GM20000 (cell line): ENCODE results near the gene CD68.

Source experiments
- DNase-seq: peaks from one replicate; pipeline ENCODE4 v3.0.0; 2012; ENCODE audit warnings: low spot score
- TF ChIP-seq, protein P1 (sequence below): IDR thresholded peaks from 2 replicates; pipeline ENCODE4 v1.5.1; 2012; ENCODE audit warnings: mild to moderate bottlenecking, control low read depth; ENCODE audit errors: extremely low read depth, missing control alignments

Gene CD68

GRCh38 chr17:7561028-7561575 is 18.3 kb upstream of the CD68 start:
- TF ChIP-seq, protein P1, sequence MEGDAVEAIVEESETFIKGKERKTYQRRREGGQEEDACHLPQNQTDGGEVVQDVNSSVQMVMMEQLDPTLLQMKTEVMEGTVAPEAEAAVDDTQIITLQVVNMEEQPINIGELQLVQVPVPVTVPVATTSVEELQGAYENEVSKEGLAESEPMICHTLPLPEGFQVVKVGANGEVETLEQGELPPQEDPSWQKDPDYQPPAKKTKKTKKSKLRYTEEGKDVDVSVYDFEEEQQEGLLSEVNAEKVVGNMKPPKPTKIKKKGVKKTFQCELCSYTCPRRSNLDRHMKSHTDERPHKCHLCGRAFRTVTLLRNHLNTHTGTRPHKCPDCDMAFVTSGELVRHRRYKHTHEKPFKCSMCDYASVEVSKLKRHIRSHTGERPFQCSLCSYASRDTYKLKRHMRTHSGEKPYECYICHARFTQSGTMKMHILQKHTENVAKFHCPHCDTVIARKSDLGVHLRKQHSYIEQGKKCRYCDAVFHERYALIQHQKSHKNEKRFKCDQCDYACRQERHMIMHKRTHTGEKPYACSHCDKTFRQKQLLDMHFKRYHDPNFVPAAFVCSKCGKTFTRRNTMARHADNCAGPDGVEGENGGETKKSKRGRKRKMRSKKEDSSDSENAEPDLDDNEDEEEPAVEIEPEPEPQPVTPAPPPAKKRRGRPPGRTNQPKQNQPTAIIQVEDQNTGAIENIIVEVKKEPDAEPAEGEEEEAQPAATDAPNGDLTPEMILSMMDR = peak; percentile 82
- peak; percentile 92 for DNase-seq

GRCh38 chr17:7561589-7562207 is 17.7 kb upstream of the CD68 start, which contains the start of gene SENP3:
Gene SENP3 (plus strand): TSS chr17:7561919. CDS start chr17:7563077, 1,158 bp downstream.
- DNase-seq = peak; percentile 99
- TF ChIP-seq, protein P1 = peak; percentile 14

GRCh38 chr17:7562208-7562605 is 17.2 kb upstream of the CD68 start:
- TF ChIP-seq, protein P1 = no peak
- no peak for DNase-seq

GRCh38 chr17:7563115-7563869 is 16.1 kb upstream of the CD68 start:
- DNase-seq = no peak
- TF ChIP-seq, protein P1 = no peak

DNA sequence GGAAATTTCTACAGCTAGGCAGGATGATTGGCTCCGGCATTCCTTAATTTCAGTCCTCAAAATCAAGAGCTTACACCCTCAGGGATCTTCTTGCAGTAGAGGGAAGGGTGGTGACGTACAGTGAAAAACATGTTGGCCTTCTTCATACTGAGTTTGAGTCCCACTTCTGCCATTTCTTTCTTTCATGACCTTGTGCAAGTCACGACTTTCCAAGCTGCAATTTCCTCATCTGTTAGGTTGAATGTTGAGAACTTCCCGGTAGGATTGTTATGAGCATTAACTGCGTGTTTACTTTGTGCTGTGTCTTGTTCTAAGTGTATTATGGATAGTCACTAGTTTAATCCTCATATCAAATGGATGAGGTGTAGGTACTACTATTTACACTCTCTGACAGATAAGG is 9.9 kb upstream of the CD68 start:
- DNase-seq = no peak
- TF ChIP-seq, protein P1 = no peak

DNA sequence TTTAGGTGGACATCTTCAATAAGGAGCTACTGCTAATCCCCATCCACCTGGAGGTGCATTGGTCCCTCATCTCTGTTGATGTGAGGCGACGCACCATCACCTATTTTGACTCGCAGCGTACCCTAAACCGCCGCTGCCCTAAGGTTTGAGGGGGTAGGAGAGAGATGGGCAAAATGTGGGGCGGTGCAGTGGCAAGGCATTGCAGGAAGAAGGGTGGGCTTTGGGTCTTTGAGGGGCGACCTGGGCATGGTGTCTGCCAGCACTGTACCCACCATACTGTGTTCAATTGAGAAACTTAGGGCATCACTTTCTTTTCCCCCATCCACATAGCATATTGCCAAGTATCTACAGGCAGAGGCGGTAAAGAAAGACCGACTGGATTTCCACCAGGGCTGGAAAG is 9.1 kb upstream of the CD68 start:
- TF ChIP-seq, protein P1 = no peak
- no peak for DNase-seq

GRCh38 chr17:7572338-7572587 is 7.2 kb upstream of the CD68 start:
- no peak for DNase-seq
- TF ChIP-seq, protein P1 = no peak
